SJCRH30 (cell line): ENCODE results near the gene GPD1. TPM values are rescaled to one million over a fixed set of nuclear protein-coding genes. Genes with fewer than 3 reads are reported as not detected.
"Not testable (repeated sequence)": the region's sequence is repeated elsewhere in the genome, so short reads cannot be mapped to it uniquely, and the experiment has no call there.

Experiments used
- DNase-seq, 2 experiments: peaks; one replicate each; pipeline ENCODE4 v3.0.0-alpha.2; 2015 to 2020
- H3K27ac ChIP-seq: fragments of 250-450 bp; sonication (Bioruptor Pico); 2 replicates; pipeline ENCODE4 v1.5.1; 2020; ENCODE audit warnings: mild to moderate bottlenecking, moderate library complexity
- H3K27me3 ChIP-seq: fragments of 250-450 bp; sonication (Bioruptor Pico); 2 replicates; pipeline ENCODE4 v1.5.1; 2020; ENCODE audit warnings: mild to moderate bottlenecking, moderate library complexity
- H3K36me3 ChIP-seq: fragments of 250-450 bp; sonication (Bioruptor Pico); 2 replicates; pipeline ENCODE4 v1.5.1; 2020; ENCODE audit warnings: mild to moderate bottlenecking, moderate library complexity
- H3K4me1 ChIP-seq: fragments of 250-450 bp; sonication (Bioruptor Pico); 2 replicates; pipeline ENCODE4 v1.5.1; 2020; ENCODE audit warnings: mild to moderate bottlenecking, moderate library complexity
- H3K4me3 ChIP-seq: fragments of 250-450 bp; sonication (Bioruptor Pico); 2 replicates; pipeline ENCODE4 v1.5.1; 2020; ENCODE audit warnings: mild to moderate bottlenecking, moderate library complexity
- H3K9me3 ChIP-seq: fragments of 250-450 bp; sonication (Bioruptor Pico); replicated peaks from 2 replicates; pipeline ENCODE4 v1.5.1; 2020; ENCODE audit warnings: mild to moderate bottlenecking, moderate library complexity
- total RNA-seq: library from RNA; depleted of rRNA; stranded (reverse); fragments of >200 nt; shearing (Covaris generic); gene quantifications from 2 replicates; pipeline ENCODE4 v1.2.3, GENCODE V29; 2014; rRNA removed

The GPD1 gene
- total RNA-seq, 1 experiment from 2014 or later: 0.24 TPM

GRCh38 chr12:50151047-50151687 is 47.4 kb downstream of the GPD1 start:
- Histone ChIP-seq H3K27ac (no peak overlapping the region), H3K4me1 (no peaks in the 10 kb centered on the region), H3K27me3 (no peaks in the 10 kb centered on the region), H3K9me3 (no peaks in the 10 kb centered on the region), H3K4me3 (no peak overlapping the region), H3K36me3 (peaks cover 12% of the 10 kb centered on the region)
- DNase-seq: no peak

DNA sequence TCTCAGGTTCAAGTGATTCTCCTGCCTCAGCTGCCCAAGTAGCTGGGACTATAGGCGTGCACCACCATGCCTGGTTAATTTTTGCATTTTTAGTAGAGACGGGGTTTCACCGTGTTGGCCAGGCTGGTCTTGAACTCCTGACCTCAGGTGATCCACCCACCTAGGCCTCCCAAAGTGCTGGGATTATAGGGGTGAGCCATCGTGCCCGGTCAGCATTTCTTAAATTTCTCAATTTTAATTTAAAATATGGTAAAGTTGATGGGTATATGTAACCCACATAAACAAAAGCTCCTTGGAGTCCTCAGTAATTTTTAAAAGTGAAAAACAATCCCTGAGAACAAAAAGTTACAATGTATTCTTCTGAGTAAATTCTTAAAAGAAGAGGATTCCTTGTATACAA is 51.1 kb downstream of the GPD1 start:
- not testable (repeated sequence) for H3K4me1 ChIP-seq, H3K9me3 ChIP-seq, H3K36me3 ChIP-seq, H3K4me3 ChIP-seq, H3K27me3 ChIP-seq, DNase-seq, H3K27ac ChIP-seq

DNA sequence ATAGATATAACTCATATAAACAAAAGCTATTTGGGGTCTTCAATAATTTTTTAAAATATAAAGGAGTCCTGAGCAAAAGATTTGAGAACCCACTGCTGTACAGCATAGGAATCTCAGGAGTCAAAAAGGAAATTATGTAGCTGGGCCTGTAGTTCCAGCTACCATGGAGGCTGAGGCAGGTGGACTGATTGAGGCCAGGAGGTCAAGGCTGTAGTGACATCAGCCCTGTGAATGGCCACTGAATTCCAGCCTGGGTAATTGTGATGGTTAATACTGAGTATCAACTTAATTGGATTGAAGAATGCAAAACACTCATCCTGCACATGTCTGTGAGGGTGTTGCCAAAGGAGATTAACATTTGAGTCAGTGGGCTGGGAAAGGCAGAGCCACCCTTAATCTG is 52.8 kb downstream of the GPD1 start:
- H3K27me3 ChIP-seq: no peaks in the 10 kb centered on the region
- H3K4me1 ChIP-seq: no peaks in the 10 kb centered on the region
- H3K4me3 ChIP-seq: no peak overlapping the region
- no peaks in the 10 kb centered on the region for H3K9me3 ChIP-seq
- H3K36me3 ChIP-seq: peaks cover 10% of the 10 kb centered on the region
- DNase-seq: no peak
- no peak overlapping the region for H3K27ac ChIP-seq

DNA sequence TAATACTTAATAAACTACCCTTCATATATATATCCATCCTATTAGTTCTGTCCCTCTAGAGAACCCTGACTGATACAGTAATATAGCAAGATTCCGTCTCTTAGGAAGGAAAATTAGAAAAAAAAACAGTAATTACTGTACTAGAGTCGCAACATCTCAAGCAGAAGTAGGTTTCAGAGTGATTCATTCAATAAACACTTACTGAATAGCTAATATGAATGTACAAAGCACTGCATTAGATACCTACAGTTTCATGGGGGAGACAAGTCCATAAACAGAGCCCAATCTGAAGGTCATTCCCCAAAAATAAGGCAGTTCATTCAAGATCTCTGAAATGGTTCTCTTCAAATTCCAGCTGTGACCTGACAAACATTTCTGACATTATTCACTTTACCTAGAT is 53.5 kb downstream of the GPD1 start:
- no peak for DNase-seq
- Histone ChIP-seq H3K27ac (no peak overlapping the region), H3K27me3 (no peaks in the 10 kb centered on the region)

DNA sequence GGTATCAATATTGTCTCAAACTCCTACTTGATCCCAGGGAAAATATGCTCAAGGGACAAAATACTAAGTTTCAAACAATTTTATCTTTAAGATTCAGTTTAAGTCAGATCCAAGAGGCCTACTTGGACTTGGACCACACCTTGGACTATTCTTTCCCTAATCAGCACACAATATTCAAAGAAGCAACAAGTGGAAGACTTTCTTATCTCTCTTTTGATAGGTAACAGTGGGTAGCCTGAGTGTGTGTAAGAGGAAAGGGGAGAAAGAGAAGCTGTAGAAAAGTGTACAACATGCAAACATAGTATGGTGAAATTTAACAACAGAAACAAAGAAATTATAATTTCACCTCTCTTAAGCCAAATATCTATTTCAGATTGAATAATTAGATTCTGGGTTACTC is 56.8 kb downstream of the GPD1 start:
- no peaks in the 10 kb centered on the region for H3K27me3 ChIP-seq
- no peaks in the 10 kb centered on the region for H3K9me3 ChIP-seq
- H3K27ac ChIP-seq: no peak overlapping the region
- no peak overlapping the region for H3K4me3 ChIP-seq
- H3K4me1 ChIP-seq: no peaks in the 10 kb centered on the region; the same call in 1 of the 2 replicates
- DNase-seq: no peak
- peaks cover 3% of the 10 kb centered on the region for H3K36me3 ChIP-seq

More for the DNA sequence above, 53.5 kb downstream of the GPD1 start:
- Histone ChIP-seq H3K4me3 (no peak overlapping the region), H3K9me3 (no peaks in the 10 kb centered on the region), H3K36me3 (peaks cover 10% of the 10 kb centered on the region), H3K4me1 (no peaks in the 10 kb centered on the region)

Other genes starting within 250 kb of the GPD1 start
- 0.58 and 0.67 TPM in 2 replicates for gene FAIM2, start 200.1 kb upstream of the GPD1 start, total RNA-seq
- not detected in 2 replicates for gene AQP2, start 153.3 kb upstream of the GPD1 start, total RNA-seq
- gene AQP5, start 142.1 kb upstream of the GPD1 start, total RNA-seq: 0.18 TPM in 1 of 2 replicates, not detected in the other
- gene AQP6, start 131.1 kb upstream of the GPD1 start, total RNA-seq: not detected in 2 replicates
- 148 and 152 TPM in 2 replicates for gene RACGAP1, start 78.5 kb upstream of the GPD1 start, total RNA-seq
- 7.5 and 8.9 TPM in 2 replicates for gene ASIC1, start 46.4 kb upstream of the GPD1 start, total RNA-seq
- 79.7 and 84.2 TPM in 2 replicates for gene SMARCD1, start 18.7 kb upstream of the GPD1 start, total RNA-seq
- gene COX14, start 8.2 kb downstream of the GPD1 start, total RNA-seq: 25.3 and 36.3 TPM in 2 replicates
- 43.4 and 58.7 TPM in 2 replicates for gene CERS5, start 63.4 kb downstream of the GPD1 start, total RNA-seq
- 31.1 and 36.1 TPM in 2 replicates for gene LIMA1, start 179.5 kb downstream of the GPD1 start, total RNA-seq